Endothelial cell of umbilical vein (primary cell): Measurements from ENCODE around the gene FAM131B.

ENCODE experiments used
- EZH2 ChIP-seq: IDR thresholded peaks from 2 replicates; pipeline ENCODE4 v1.6.1; 2012; ENCODE audit warnings: borderline replicate concordance, low read depth, mild to moderate bottlenecking, moderate library complexity, low read length, inconsistent platforms; ENCODE audit not compliant: severe bottlenecking
- FOS ChIP-seq: IDR thresholded peaks from 2 replicates; pipeline ENCODE4 v1.6.1; 2011; ENCODE audit warnings: mild to moderate bottlenecking, low read length, moderate library complexity, borderline replicate concordance; ENCODE audit not compliant: insufficient read depth
- MYC ChIP-seq: IDR thresholded peaks from one replicate; pipeline ENCODE4 v1.6.1; 2011; ENCODE audit warnings: mild to moderate bottlenecking, low read depth, low read length
- POLR2A ChIP-seq: IDR thresholded peaks from 2 replicates; pipeline ENCODE4 v1.6.1; 2012; ENCODE audit warnings: low read depth, mild to moderate bottlenecking, control low read depth, low read length
- POLR2AphosphoS5 ChIP-seq: IDR thresholded peaks from 2 replicates; pipeline ENCODE4 v1.6.1; 2012; ENCODE audit warnings: low read depth, mild to moderate bottlenecking, control low read depth, low read length, moderate library complexity; ENCODE audit not compliant: insufficient read depth
- TF ChIP-seq, protein P1 (sequence below), 2 donors: IDR thresholded peaks; 1 replicate in 1 of 2; 2 replicates in 1 of 2; pipeline ENCODE4 v1.5.1; 2011; ENCODE audit warnings: low read length in 2 of 2, mild to moderate bottlenecking in 2 of 2, moderate library complexity in 2 of 2, control low read depth in 1 of 2, inconsistent platforms in 1 of 2, low read depth in 1 of 2; ENCODE audit not compliant: insufficient read depth in 1 of 2; ENCODE audit errors: extremely low read depth in 1 of 2
- TF ChIP-seq, protein P2 (sequence below): IDR thresholded peaks from 2 replicates; pipeline ENCODE4 v1.6.1; 2011; ENCODE audit not compliant: insufficient read depth, insufficient read length

DNA sequence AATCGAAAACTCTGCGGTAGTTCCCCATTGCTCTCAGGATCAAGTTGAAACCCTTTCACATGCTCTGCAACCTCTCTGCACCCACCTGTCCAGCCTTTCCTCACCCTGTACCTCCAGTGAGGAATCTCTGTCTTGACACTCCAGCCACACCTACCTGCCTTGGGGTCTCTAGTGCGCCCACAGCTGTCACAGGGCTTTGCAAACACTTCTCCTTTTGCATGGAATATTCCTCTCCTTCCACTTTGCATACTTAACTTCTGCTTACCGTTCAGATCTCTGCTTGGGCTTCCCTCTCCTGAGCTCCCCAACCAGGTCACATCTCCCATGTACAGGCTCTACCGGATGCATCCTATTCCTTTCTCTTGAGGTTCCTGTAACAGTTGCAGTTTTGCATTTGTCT is 12.0 kb upstream of the FAM131B start:
- no peak for TF ChIP-seq POLR2AphosphoS5
- TF ChIP-seq, protein P1, sequence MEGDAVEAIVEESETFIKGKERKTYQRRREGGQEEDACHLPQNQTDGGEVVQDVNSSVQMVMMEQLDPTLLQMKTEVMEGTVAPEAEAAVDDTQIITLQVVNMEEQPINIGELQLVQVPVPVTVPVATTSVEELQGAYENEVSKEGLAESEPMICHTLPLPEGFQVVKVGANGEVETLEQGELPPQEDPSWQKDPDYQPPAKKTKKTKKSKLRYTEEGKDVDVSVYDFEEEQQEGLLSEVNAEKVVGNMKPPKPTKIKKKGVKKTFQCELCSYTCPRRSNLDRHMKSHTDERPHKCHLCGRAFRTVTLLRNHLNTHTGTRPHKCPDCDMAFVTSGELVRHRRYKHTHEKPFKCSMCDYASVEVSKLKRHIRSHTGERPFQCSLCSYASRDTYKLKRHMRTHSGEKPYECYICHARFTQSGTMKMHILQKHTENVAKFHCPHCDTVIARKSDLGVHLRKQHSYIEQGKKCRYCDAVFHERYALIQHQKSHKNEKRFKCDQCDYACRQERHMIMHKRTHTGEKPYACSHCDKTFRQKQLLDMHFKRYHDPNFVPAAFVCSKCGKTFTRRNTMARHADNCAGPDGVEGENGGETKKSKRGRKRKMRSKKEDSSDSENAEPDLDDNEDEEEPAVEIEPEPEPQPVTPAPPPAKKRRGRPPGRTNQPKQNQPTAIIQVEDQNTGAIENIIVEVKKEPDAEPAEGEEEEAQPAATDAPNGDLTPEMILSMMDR (IDR thresholded peaks at IDR 0.05; ENCODE audit: extremely low read depth in 1 of 2, insufficient read depth in 1 of 2, low read depth in 1 of 2, low read length in 2 of 2): no peak
- TF ChIP-seq, protein P2, sequence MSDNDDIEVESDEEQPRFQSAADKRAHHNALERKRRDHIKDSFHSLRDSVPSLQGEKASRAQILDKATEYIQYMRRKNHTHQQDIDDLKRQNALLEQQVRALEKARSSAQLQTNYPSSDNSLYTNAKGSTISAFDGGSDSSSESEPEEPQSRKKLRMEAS: no peak
- no peak for TF ChIP-seq FOS
- no peak for TF ChIP-seq POLR2A
- no peak for TF ChIP-seq EZH2
- no peak for TF ChIP-seq MYC
